Measurements from ENCODE around the gene CXCL3.

The CXCL3 gene

DNA sequence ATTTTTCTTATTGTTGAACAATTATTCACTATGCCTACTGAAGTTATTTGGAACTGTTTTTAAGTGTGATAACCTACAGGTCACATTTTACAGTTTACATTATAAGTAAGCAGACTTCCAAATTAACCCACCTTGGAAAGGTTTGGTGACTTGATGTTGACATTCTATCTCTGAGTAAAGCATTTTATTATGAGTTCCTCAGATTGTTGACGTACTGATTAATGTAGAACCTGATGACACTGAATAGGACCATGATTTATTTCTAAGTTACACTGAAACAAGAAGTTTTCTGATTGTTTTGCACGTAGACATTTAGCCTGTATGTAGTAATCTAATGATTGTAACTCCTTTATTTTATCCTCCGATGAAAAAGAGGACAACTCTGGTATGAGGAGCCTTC lies 17.0 kb upstream of the CXCL3 start:
- TF ChIP-seq, protein P1, sequence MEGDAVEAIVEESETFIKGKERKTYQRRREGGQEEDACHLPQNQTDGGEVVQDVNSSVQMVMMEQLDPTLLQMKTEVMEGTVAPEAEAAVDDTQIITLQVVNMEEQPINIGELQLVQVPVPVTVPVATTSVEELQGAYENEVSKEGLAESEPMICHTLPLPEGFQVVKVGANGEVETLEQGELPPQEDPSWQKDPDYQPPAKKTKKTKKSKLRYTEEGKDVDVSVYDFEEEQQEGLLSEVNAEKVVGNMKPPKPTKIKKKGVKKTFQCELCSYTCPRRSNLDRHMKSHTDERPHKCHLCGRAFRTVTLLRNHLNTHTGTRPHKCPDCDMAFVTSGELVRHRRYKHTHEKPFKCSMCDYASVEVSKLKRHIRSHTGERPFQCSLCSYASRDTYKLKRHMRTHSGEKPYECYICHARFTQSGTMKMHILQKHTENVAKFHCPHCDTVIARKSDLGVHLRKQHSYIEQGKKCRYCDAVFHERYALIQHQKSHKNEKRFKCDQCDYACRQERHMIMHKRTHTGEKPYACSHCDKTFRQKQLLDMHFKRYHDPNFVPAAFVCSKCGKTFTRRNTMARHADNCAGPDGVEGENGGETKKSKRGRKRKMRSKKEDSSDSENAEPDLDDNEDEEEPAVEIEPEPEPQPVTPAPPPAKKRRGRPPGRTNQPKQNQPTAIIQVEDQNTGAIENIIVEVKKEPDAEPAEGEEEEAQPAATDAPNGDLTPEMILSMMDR (IDR thresholded peaks at IDR 0.05; ENCODE audit: extremely low read depth, missing control alignments): no peak
- DNase-seq (ENCODE audit: low spot score): no peak

DNA sequence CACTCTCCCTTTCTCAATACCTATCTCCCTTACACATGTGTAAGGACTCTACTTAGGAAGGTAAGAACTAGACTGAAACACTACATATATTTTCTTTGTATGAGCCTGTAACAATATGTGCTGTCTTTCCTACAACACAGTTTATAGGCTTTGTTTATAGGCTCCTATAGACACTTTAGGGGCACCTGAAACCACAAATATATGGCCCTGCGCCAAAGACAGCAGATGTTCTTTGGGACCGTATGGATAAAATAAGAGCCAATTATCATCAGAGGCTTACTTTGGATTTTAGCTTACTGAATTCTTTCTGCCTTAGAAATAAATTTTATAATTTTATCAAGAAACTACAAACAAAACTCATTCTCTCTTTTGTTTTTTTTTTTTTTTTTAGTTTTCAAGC lies 16.6 kb upstream of the CXCL3 start:
- TF ChIP-seq, protein P1 (IDR thresholded peaks at IDR 0.05; ENCODE audit: extremely low read depth, missing control alignments): no peak
- DNase-seq (ENCODE audit: low spot score): no peak

DNA sequence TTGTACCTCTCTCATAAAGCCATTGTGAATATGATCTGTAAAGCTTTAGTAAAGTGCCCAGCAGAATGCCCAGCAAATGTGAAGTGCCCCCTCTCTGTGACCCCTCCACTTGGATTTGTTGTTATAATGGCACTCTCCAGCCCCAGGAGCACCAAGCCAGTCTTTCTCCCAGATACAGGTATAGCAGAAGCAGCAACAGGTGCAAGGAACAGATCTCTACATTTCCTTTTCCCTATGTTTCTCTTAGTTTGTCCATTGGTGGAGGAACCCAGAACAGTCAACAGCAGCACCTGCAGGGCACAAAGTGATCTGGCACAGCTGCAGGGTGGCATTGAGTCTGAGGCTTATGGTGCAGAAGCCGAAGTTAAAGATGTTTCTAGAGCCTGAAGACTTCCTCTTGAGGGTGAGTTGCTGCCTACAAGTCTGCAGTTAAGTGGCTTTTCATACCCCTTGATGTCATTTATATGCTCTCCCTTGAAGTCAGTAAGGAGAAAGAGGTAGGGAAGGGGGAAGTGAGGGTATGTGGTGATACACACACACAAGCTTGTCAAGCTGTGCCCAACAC lies 16.1 kb upstream of the CXCL3 start:
- no peak for DNase-seq (ENCODE audit: low spot score)
- TF ChIP-seq, protein P1 (IDR thresholded peaks at IDR 0.05; ENCODE audit: extremely low read depth, missing control alignments): no peak

DNA sequence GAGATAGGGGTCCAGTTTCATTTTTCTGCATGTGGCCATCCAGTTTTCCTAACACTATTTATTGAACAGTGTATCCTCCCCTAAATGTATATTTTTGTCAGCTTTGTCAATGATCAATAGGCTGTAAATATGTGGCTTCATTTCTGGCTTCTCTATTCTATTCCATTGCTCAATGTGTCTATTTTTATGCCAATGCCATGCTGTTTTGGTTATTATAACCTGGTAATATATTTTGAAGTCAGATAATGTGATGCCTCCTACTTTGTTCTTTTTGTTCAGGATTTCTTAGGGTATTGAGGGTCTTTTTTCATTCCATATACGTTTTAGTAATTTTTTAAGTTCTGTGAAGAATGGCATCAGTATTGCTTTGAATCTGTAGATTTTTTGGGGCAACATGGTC lies 8.7 kb upstream of the CXCL3 start:
- DNase-seq (ENCODE audit: low spot score): no peak
- TF ChIP-seq, protein P1 (IDR thresholded peaks at IDR 0.05; ENCODE audit: extremely low read depth, missing control alignments): no peak

DNA sequence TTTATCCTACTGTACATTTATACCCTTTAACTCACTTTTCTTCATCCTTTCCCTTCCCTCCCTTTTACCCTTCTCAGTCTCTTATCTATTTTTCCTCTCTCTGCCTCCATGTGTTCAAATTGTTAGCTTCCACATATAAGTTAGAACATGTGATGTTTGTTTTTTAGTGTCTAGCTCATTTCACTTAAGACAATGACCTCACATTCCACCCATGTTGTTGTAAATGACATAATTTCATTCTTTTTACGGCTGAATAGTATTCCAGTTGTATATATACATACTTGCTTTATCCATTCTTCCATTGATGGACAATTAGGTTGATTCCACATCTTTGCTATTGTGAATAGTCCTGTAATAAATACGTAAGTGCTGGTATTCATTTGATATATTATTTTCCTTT lies 7.3 kb upstream of the CXCL3 start:
- no peak for DNase-seq (ENCODE audit: low spot score)
- TF ChIP-seq, protein P1 (IDR thresholded peaks at IDR 0.05; ENCODE audit: extremely low read depth, missing control alignments): no peak

DNA sequence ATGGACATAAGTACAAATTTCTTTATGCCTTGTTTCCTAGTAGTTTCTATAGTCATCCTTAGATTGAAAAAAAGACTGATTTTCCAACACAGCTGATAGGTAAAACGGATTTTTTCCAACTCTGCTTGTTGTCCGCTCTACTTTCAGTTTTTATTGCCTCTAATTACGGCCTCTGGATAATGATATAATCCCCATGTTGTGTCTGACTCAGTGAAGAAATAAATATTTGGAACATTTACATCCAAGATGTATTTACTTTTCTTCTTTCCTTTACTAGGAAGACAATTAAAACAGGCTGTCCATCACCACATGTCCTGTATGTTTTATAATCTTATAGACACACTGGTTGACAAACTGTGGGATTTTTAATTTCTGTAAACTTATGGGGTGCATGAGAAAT lies 6.8 kb upstream of the CXCL3 start:
- TF ChIP-seq, protein P1 (IDR thresholded peaks at IDR 0.05; ENCODE audit: extremely low read depth, missing control alignments): no peak
- DNase-seq (ENCODE audit: low spot score): no peak

DNA sequence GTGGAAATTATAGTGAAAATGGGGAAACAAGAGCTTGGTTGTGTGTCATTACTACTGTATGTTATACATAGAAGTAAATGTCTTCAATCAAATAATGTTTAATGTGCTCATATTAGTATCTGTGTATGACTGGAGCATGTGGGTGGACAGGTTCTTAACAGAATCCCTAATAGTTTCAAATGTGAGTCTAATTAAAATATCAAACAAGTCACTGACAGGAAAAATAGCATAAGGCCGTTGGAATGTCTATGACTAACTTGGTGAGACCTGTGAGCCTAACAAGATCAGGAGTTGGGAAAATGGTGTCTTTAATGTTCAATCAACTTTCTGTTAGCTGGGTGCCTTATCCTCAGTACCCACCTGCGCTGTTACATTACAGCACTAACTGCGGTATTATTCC lies 6.2 kb upstream of the CXCL3 start:
- no peak for DNase-seq (ENCODE audit: low spot score)
- TF ChIP-seq, protein P1 (IDR thresholded peaks at IDR 0.05; ENCODE audit: extremely low read depth, missing control alignments): no peak
